ENCODE measurements around the gene SLC12A3.

SLC12A3 gene

GRCh38 chr16:56898847-56899246 lies 33.8 kb downstream of the SLC12A3 start:
- H2AFZ ChIP-seq (ENCODE audit: low read length), result no peak overlapping the region
- no peak overlapping the region for H3K4me2 ChIP-seq (ENCODE audit: low read depth, low read length, poor library complexity, severe bottlenecking)
- no peaks in the 10 kb centered on the region for H3K9me2 ChIP-seq (replicated peaks; ENCODE audit: low read depth, low read length)
- no peak overlapping the region for H3K9ac ChIP-seq (ENCODE audit: low read depth, low read length, poor library complexity, severe bottlenecking)
- H3K79me2 ChIP-seq (ENCODE audit: insufficient read depth, low read length), result no peaks in the 10 kb centered on the region
- H3K4me3 ChIP-seq (ENCODE audit: low read length, poor library complexity, severe bottlenecking), result no peak overlapping the region
- no peaks in the 10 kb centered on the region for H3F3A ChIP-seq (ENCODE audit: low read depth)
- no peaks in the 10 kb centered on the region for H3K9me3 ChIP-seq (ENCODE audit: insufficient read depth, low read depth, low read length)
- no peaks in the 10 kb centered on the region for H4K20me1 ChIP-seq (ENCODE audit: insufficient read depth, low read length, poor library complexity, severe bottlenecking)
- H3K4me1 ChIP-seq (ENCODE audit: insufficient read depth, low read length, poor library complexity, severe bottlenecking), result no peaks in the 10 kb centered on the region
- TF ChIP-seq CTCF (conservative IDR thresholded peaks at IDR 0.05; ENCODE audit: low read length), result no peak
- no peak for TF ChIP-seq EZH2phosphoT487 (IDR thresholded peaks at IDR 0.05; ENCODE audit: borderline replicate concordance)
- no peaks in the 10 kb centered on the region for H3K36me3 ChIP-seq (ENCODE audit: insufficient read depth, low read length)
- H3K27me3 ChIP-seq (ENCODE audit: insufficient read depth, low read length, poor library complexity, severe bottlenecking), result no peaks in the 10 kb centered on the region

- no peaks in the 10 kb centered on the region for H3K4me1 ChIP-seq (ENCODE audit: insufficient read depth, low read length, poor library complexity, severe bottlenecking)
- no peak overlapping the region for H3K4me2 ChIP-seq (ENCODE audit: low read depth, low read length, poor library complexity, severe bottlenecking)
- H2AFZ ChIP-seq (ENCODE audit: low read length), result no peak overlapping the region
- no peaks in the 10 kb centered on the region for H3K9me3 ChIP-seq (ENCODE audit: insufficient read depth, low read depth, low read length)
- no peak for TF ChIP-seq CTCF (conservative IDR thresholded peaks at IDR 0.05; ENCODE audit: low read length)
- TF ChIP-seq EZH2phosphoT487 (IDR thresholded peaks at IDR 0.05; ENCODE audit: borderline replicate concordance), result no peak
- H3F3A ChIP-seq (ENCODE audit: low read depth), result no peaks in the 10 kb centered on the region
- H4K20me1 ChIP-seq (ENCODE audit: insufficient read depth, low read length, poor library complexity, severe bottlenecking), result no peaks in the 10 kb centered on the region
- no peak overlapping the region for H3K9ac ChIP-seq (ENCODE audit: low read depth, low read length, poor library complexity, severe bottlenecking)
- H3K27me3 ChIP-seq (ENCODE audit: insufficient read depth, low read length, poor library complexity, severe bottlenecking), result no peaks in the 10 kb centered on the region
- no peaks in the 10 kb centered on the region for H3K79me2 ChIP-seq (ENCODE audit: insufficient read depth, low read length)
- no peaks in the 10 kb centered on the region for H3K36me3 ChIP-seq (ENCODE audit: insufficient read depth, low read length)
- H3K4me3 ChIP-seq (ENCODE audit: low read length, poor library complexity, severe bottlenecking), result no peak overlapping the region
- H3K9me2 ChIP-seq (replicated peaks; ENCODE audit: low read depth, low read length), result no peaks in the 10 kb centered on the region
Measured at GRCh38 chr16:56903866-56904265, 38.9 kb downstream of the SLC12A3 start.

- no peaks in the 10 kb centered on the region for H3K36me3 ChIP-seq (ENCODE audit: insufficient read depth, low read length)
- H3K27me3 ChIP-seq (ENCODE audit: insufficient read depth, low read length, poor library complexity, severe bottlenecking), result no peaks in the 10 kb centered on the region
- H3K9me3 ChIP-seq (ENCODE audit: insufficient read depth, low read depth, low read length), result no peaks in the 10 kb centered on the region
- TF ChIP-seq EZH2phosphoT487 (IDR thresholded peaks at IDR 0.05; ENCODE audit: borderline replicate concordance), result no peak
- TF ChIP-seq CTCF (conservative IDR thresholded peaks at IDR 0.05; ENCODE audit: low read length), result no peak
- no peaks in the 10 kb centered on the region for H3K9me2 ChIP-seq (replicated peaks; ENCODE audit: low read depth, low read length)
- H4K20me1 ChIP-seq (ENCODE audit: insufficient read depth, low read length, poor library complexity, severe bottlenecking), result no peaks in the 10 kb centered on the region
- no peak overlapping the region for H2AFZ ChIP-seq (ENCODE audit: low read length)
- no peak overlapping the region for H3K9ac ChIP-seq (ENCODE audit: low read depth, low read length, poor library complexity, severe bottlenecking)
- no peak overlapping the region for H3K4me2 ChIP-seq (ENCODE audit: low read depth, low read length, poor library complexity, severe bottlenecking)
- no peaks in the 10 kb centered on the region for H3K4me1 ChIP-seq (ENCODE audit: insufficient read depth, low read length, poor library complexity, severe bottlenecking)
- H3K79me2 ChIP-seq (ENCODE audit: insufficient read depth, low read length), result no peaks in the 10 kb centered on the region
- H3F3A ChIP-seq (ENCODE audit: low read depth), result no peaks in the 10 kb centered on the region
- H3K4me3 ChIP-seq (ENCODE audit: low read length, poor library complexity, severe bottlenecking), result no peak overlapping the region
Measured at GRCh38 chr16:56907401-56907800, 42.4 kb downstream of the SLC12A3 start.
